Measurements from ENCODE around the gene BICC1. TPM values are rescaled to one million over a fixed set of nuclear protein-coding genes. Genes with fewer than 3 reads are reported as not detected.

BICC1 gene
- total RNA-seq, 1 donor from 2014 or later: 9.3 TPM

- Mint-ChIP-seq H3K27ac (no peak overlapping the region), H3K4me3 (no peak overlapping the region), H3K36me3 (no peaks in the 10 kb centered on the region), H3K4me1 (peaks cover 3% of the 10 kb centered on the region), H3K27me3 (ENCODE audit: low read depth) (peaks cover 4% of the 10 kb centered on the region), H3K9me3 (no peaks in the 10 kb centered on the region)
- TF ChIP-seq CTCF (IDR thresholded peaks at IDR 0.05; ENCODE audit: unreplicated experiment): no peak
- DNase-seq (ENCODE audit: low spot score in 2 of 2, unreplicated experiment in 2 of 2): no peak
Observed at GRCh38 chr10:58481569-58482109, 31.0 kb upstream of the BICC1 start.

GRCh38 chr10:58486821-58487220, 25.9 kb upstream of the BICC1 start:
- no peak for DNase-seq (ENCODE audit: low spot score in 2 of 2, unreplicated experiment in 2 of 2)
- H3K4me3 Mint-ChIP-seq: no peak overlapping the region
- H3K36me3 Mint-ChIP-seq: no peaks in the 10 kb centered on the region
- no peaks in the 10 kb centered on the region for H3K4me1 Mint-ChIP-seq
- peaks cover 5% of the 10 kb centered on the region for H3K9me3 Mint-ChIP-seq
- H3K27ac Mint-ChIP-seq: no peak overlapping the region
- TF ChIP-seq CTCF (IDR thresholded peaks at IDR 0.05; ENCODE audit: unreplicated experiment): no peak
- peaks cover 5% of the 10 kb centered on the region for H3K27me3 Mint-ChIP-seq (ENCODE audit: low read depth)

- Mint-ChIP-seq H3K27me3 (ENCODE audit: low read depth) (peaks cover 3% of the 10 kb centered on the region), H3K4me3 (no peak overlapping the region), H3K36me3 (no peaks in the 10 kb centered on the region), H3K27ac (no peak overlapping the region), H3K9me3 (peaks cover 5% of the 10 kb centered on the region), H3K4me1 (no peaks in the 10 kb centered on the region)
- no peak for TF ChIP-seq CTCF (IDR thresholded peaks at IDR 0.05; ENCODE audit: unreplicated experiment)
- no peak for DNase-seq (ENCODE audit: low spot score in 2 of 2, unreplicated experiment in 2 of 2)
Observed at GRCh38 chr10:58488921-58489320, 23.8 kb upstream of the BICC1 start.

- no peak for TF ChIP-seq CTCF (IDR thresholded peaks at IDR 0.05; ENCODE audit: unreplicated experiment)
- H3K27me3 Mint-ChIP-seq (ENCODE audit: low read depth): peaks cover 66% of the 10 kb centered on the region
- no peak overlapping the region for H3K4me3 Mint-ChIP-seq
- H3K4me1 Mint-ChIP-seq: no peaks in the 10 kb centered on the region
- H3K36me3 Mint-ChIP-seq: no peaks in the 10 kb centered on the region
- no peaks in the 10 kb centered on the region for H3K9me3 Mint-ChIP-seq
- H3K27ac Mint-ChIP-seq: no peak overlapping the region
- DNase-seq (ENCODE audit: low spot score in 2 of 2, unreplicated experiment in 2 of 2): no peak
Observed at GRCh38 chr10:58502956-58503355, 9.7 kb upstream of the BICC1 start.

GRCh38 chr10:58508316-58508715, 4.4 kb upstream of the BICC1 start:
- Mint-ChIP-seq H3K9me3 (no peaks in the 10 kb centered on the region), H3K4me1 (peaks cover 3% of the 10 kb centered on the region), H3K27me3 (ENCODE audit: low read depth) (peaks cover 36% of the 10 kb centered on the region), H3K4me3 (no peak overlapping the region), H3K27ac (no peak overlapping the region), H3K36me3 (no peaks in the 10 kb centered on the region)
- no peak for TF ChIP-seq CTCF (IDR thresholded peaks at IDR 0.05; ENCODE audit: unreplicated experiment)
- DNase-seq (ENCODE audit: low spot score in 2 of 2, unreplicated experiment in 2 of 2): no peak

Data from mesothelial cell of epicardium (in vitro differentiated cells).